Mesothelial cell of epicardium (in vitro differentiated cells): Measurements from ENCODE around the gene B4GALT1. TPM values are rescaled to one million over a fixed set of nuclear protein-coding genes. Genes with fewer than 3 reads are reported as not detected.
A peak's percentile ranks its signal among the peaks of the same experiment; 100 is the strongest.

Source experiments
- DNase-seq, 2 experiments: peaks; one replicate each; pipeline ENCODE4 v3.0.0; 2021; ENCODE audit warnings: low spot score in 2 of 2; ENCODE audit not compliant: unreplicated experiment in 2 of 2
- H3K27ac Mint-ChIP-seq: 2 replicates; pipeline ENCODE4 v1.8.0; 2021; ENCODE audit warnings: mixed read lengths
- H3K27me3 Mint-ChIP-seq: 2 replicates; pipeline ENCODE4 v1.8.0; 2021; ENCODE audit warnings: low read depth, mixed read lengths
- H3K36me3 Mint-ChIP-seq: 2 replicates; pipeline ENCODE4 v1.8.0; 2021; ENCODE audit warnings: mixed read lengths
- H3K4me1 Mint-ChIP-seq: 2 replicates; pipeline ENCODE4 v1.8.0; 2021; ENCODE audit warnings: mixed read lengths
- H3K4me3 Mint-ChIP-seq: 2 replicates; pipeline ENCODE4 v1.8.0; 2021; ENCODE audit warnings: mild to moderate bottlenecking, moderate library complexity, mixed read lengths
- H3K9me3 Mint-ChIP-seq: 2 replicates; pipeline ENCODE4 v1.8.0; 2021; ENCODE audit warnings: mixed read lengths
- CTCF ChIP-seq: fragments of 200-600 bp; sonication (generic); IDR thresholded peaks from one replicate; pipeline ENCODE4 v1.5.0; 2021; ENCODE audit warnings: antibody characterized with exemption; ENCODE audit not compliant: unreplicated experiment
- total RNA-seq: library from RNA; stranded (reverse); gene quantifications from 3 replicates; pipeline ENCODE4 v1.2.1, GENCODE V29; 2021

Gene B4GALT1
- total RNA-seq, 1 donor from 2014 or later = 78.3 TPM

GRCh38 chr9:33110686-33111085 lies 56.5 kb downstream of the B4GALT1 start:
- no peak for TF ChIP-seq CTCF
- peaks cover 9% of the 10 kb centered on the region for H3K36me3 Mint-ChIP-seq
- no peak overlapping the region for H3K4me3 Mint-ChIP-seq
- peaks cover 17% of the 10 kb centered on the region for H3K4me1 Mint-ChIP-seq
- H3K9me3 Mint-ChIP-seq = no peaks in the 10 kb centered on the region
- no peak for DNase-seq
- H3K27ac Mint-ChIP-seq = no peak overlapping the region
- H3K27me3 Mint-ChIP-seq = no peaks in the 10 kb centered on the region

- H3K27me3 Mint-ChIP-seq = no peaks in the 10 kb centered on the region
- peak overlapping the region; percentile 14 for H3K27ac Mint-ChIP-seq
- H3K4me3 Mint-ChIP-seq = no peak overlapping the region
- peaks cover 17% of the 10 kb centered on the region for H3K4me1 Mint-ChIP-seq
- DNase-seq = no peak
- peaks cover 9% of the 10 kb centered on the region for H3K36me3 Mint-ChIP-seq
- TF ChIP-seq CTCF = no peak
- no peaks in the 10 kb centered on the region for H3K9me3 Mint-ChIP-seq
These were observed 57.1 kb downstream of the B4GALT1 start for GRCh38 chr9:33109850-33110595.

GRCh38 chr9:33109097-33109496 lies 58.0 kb downstream of the B4GALT1 start:
- no peaks in the 10 kb centered on the region for H3K27me3 Mint-ChIP-seq
- peak overlapping the region; percentile 11 for H3K27ac Mint-ChIP-seq
- no peaks in the 10 kb centered on the region for H3K9me3 Mint-ChIP-seq
- no peak for TF ChIP-seq CTCF
- DNase-seq = no peak
- peaks cover 7% of the 10 kb centered on the region for H3K36me3 Mint-ChIP-seq
- H3K4me1 Mint-ChIP-seq = peaks cover 23% of the 10 kb centered on the region
- no peak overlapping the region for H3K4me3 Mint-ChIP-seq

- Mint-ChIP-seq H3K27me3 (no peaks in the 10 kb centered on the region), H3K27ac (no peak overlapping the region), H3K4me1 (peaks cover 29% of the 10 kb centered on the region), H3K9me3 (no peaks in the 10 kb centered on the region), H3K36me3 (peaks cover 7% of the 10 kb centered on the region), H3K4me3 (no peak overlapping the region)
- DNase-seq = no peak
- no peak for TF ChIP-seq CTCF
These were observed 58.7 kb downstream of the B4GALT1 start for GRCh38 chr9:33108472-33108871.

- H3K4me1 Mint-ChIP-seq = peaks cover 35% of the 10 kb centered on the region
- no peak overlapping the region for H3K4me3 Mint-ChIP-seq
- TF ChIP-seq CTCF = no peak
- H3K27ac Mint-ChIP-seq = peak overlapping the region; percentile 84
- no peaks in the 10 kb centered on the region for H3K9me3 Mint-ChIP-seq
- peaks cover 7% of the 10 kb centered on the region for H3K36me3 Mint-ChIP-seq
- H3K27me3 Mint-ChIP-seq = no peaks in the 10 kb centered on the region
- no peak for DNase-seq
These were observed 59.4 kb downstream of the B4GALT1 start for GRCh38 chr9:33107762-33108161.
